Activated CD4-positive, alpha-beta T cell treated with anti-CD3 and anti-CD28 coated beads, Interleukin-2, Interleukin-6, amounts not matched to agents 100 ng/mL and 50 ng/mL, durations not matched to agents 16 hours and 8 hours (primary cell): ENCODE data around the gene POU3F3.
A peak's percentile ranks its signal among the peaks of the same experiment; 100 is the strongest.

ENCODE experiments used
- DNase-seq: peaks from one replicate; pipeline ENCODE4 v3.0.0-alpha.2; 2020

Gene POU3F3

DNA sequence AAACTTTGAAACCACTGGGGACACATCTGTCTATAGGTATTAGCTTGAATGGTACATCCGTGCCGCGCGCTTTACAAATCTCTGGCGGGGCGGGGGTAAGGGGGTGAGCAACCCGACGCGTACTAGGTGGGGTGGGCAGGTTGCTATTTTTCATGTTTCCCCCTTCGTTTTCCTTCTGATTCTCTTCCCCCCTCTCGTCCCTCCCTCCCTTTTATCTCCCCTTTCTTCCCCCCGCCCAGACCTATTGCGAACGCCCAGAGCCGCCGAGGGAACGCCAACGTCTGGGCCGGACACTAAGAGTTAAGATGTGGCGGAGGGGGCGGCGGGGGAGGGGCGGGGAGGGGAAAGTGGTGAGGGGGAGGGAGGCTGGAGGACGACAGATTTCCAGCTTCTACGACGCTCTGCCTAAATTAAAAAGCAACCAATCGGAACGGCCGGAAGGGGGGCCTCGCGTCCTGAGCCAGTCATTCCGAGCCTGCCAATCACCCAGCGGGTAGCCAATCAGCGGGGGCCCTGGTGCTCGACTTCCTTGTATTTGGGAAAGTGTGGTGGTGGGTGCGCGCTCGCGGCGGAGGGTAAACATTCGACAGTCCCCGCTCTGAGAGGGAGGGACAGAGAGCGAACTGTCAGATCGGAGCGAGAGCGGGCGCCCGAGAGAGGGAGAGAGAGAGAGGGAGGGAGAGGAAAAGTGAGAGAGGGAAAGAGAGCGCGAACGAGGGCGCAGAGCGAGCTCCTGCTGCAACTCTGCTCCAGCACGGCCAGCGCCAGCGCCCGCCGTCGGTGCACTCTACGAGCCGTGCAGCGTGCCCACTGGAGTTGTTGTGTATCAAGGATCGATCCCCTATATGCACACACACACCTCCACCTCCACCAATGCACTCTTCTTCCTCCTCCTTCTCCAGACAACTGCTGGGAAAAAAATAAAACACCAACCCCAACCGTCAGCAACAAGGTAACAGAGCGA lies at the start of gene POU3F3:
Gene POU3F3, plus strand, starts transcription at position 582 of the 964 bp plus-strand sequence. CDS start 1,396 bp downstream, outside the sequence.
- peak; percentile 59 for DNase-seq

DNA sequence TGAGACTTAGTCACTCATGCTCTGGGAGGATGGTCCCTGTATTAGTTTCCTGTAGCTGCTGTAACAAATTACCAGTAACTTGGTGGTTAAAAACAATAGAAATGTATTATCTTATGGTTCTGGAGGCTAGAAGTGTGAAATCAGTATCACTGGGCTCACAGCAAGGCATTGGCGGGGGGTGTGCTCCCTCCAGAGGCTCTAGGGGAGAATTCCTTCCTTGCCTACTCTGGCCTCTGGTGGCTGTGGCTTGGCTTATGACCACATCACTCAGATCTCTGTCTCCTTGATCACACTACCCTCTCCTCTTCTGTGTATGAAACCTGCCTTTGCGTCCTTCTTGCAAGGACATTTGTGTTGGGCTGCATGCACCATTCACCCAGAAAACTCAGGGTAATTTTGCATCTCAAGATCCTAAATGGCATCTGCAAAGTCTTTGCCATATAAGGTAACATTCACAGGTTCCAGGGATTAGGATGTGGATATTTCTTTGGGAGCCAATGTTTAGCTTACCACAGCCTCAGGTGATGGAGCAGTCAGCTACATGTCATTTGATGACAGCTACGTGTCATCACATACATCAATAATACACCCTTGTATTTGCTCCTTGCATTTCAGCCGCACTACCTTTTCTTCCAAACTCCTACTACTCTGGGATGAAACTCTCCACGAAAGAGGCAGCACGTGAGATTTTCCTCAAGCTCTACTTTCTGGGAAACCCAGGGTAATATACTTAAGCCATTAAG lies 49.6 kb upstream of the POU3F3 start:
- DNase-seq: no peak

DNA sequence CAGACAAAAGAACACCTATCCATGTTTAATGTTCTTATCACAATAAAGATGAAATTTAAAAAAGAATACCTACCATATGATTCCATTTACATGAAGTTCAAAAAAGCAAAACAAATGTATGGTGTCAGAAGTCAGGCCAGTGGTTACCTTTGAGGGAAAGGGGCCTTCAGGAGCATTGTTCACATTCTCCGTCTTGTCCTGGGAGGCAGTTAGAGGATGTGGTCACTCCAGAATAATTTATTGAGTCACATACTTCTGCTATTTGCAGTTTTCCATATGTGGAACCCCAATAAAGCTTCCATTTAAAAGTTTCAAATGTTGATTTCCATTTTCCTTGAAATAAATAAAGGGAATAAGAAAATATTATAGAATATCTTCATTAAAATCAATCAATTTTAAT lies 41.6 kb upstream of the POU3F3 start:
- no peak for DNase-seq

DNA sequence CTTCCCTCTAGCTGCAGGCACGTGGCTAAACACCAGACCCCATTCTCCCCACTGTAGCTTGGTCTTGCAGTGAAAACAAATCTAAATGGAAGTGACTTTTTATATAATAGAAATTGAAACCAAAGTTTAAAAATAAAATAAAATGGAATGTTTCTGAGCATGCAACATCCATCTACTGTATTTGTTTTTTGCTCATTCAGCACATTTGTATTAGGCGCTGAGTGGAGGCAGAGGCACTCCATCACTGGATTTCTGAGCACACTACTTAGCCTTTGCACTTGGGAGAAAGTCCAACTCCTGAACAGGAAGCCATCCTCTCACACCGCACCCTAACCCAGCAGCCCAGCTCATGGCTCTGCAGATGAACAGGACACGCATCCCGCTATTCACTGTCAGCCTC lies 37.8 kb upstream of the POU3F3 start:
- no peak for DNase-seq

DNA sequence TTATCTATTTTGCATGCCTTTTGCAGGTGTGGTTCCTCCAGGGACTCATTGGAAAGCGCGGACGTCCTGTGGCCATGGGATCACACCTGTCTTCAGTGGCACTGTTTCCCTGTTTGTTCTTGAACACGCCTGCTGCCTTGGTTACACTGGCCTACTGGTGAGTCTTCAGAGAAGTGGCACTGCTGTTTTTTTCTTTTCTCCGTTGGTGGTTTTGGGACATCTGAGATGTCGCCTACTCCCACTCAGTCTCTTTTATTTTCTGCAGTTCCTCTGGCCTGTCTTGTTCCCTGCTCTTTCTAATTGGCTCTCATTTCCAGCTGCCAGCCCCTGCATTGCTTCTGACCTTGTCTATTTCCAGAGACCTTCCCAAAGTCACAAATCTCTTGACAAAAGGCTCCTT lies 35.7 kb upstream of the POU3F3 start:
- no peak for DNase-seq

DNA sequence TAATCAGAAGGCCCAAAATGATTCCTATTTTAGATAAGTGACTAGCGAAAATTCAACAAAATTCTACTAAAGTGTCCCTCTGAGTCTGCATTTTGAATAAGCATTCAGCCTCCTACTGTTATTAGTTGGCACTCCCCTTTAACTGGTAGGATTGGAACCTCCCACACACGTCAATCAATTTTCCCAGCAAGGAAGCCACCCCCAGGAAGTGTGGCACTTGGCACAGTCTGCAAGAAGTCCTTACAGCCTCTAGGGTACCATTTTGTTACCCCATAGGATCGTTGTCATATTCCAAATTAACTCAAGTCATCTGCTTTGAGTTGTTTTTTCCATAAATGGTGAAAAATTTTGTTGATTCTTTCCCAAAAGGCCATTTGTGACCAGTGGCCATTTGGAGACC lies 33.8 kb upstream of the POU3F3 start:
- DNase-seq: no peak

DNA sequence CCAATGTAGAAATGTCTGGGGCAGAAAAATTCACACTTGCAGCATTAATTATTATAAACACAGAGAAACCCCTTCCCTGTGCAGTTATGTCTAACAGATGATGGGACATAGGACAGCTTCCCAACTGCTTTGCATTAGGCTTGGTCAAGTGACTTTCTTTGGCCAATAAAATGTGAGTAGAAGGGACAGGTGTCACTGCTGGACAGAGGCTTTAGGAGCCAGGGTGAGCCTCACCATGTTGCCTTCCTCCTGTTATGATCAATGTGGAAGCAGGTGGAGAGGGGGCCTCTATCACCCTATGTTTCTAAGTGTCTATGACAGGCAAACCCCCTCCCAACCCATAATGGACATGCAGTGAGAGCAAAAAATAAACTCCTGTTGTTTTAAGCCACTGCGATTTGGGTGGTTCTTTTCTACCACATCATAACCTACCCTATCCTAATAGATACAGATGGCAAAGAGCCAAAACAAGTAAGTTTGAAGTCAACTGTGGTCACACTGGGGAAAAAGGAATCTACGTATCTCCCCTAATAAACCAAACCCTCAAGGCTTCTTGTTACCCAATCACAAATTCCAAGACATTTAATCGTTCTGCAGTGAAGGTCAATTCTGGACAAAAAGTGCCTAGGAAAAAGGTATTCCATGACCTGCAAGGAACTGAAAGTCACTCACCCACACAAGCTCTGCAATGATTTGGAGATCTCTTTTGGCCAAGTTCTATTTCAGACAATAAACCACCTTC lies 28.6 kb upstream of the POU3F3 start:
- DNase-seq: no peak

DNA sequence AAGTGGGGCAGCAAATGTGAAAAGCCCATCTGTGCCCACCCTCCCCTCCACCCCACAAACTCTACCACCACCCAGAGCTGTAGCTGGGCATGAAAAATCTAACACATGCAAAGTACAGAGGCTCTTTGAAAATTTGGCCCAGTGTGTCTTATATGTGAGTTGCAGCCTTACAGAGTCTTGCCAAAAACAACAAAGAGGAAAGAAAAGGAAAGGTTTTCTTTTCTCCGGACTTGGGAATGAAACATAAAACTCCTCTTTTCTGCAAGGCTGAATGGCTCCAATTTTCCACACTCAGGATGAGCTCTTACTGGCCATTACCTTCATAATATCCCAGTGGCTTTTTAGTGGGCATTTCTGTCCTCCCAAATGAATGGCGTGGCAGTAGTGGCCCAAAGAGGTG lies 27.9 kb upstream of the POU3F3 start:
- DNase-seq: no peak

DNA sequence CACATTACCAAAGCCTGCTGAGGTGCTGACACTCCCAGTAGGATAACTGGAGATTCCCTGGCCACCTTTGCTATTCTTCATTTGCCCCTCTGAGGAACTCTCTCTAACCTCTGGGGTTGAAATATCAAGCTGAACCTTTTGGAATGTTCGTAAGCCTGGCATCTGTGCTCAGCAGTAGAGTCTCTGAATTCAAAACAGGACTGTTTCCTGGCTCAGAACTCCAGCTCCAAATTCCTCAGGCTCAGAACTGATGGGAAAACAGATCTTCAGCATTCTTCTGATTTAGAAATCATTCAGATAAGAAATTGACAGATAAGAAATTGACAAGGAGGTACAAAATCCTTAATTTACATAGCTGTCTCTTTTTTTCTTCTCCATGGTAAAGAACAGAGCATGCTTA lies 22.2 kb upstream of the POU3F3 start:
- no peak for DNase-seq

DNA sequence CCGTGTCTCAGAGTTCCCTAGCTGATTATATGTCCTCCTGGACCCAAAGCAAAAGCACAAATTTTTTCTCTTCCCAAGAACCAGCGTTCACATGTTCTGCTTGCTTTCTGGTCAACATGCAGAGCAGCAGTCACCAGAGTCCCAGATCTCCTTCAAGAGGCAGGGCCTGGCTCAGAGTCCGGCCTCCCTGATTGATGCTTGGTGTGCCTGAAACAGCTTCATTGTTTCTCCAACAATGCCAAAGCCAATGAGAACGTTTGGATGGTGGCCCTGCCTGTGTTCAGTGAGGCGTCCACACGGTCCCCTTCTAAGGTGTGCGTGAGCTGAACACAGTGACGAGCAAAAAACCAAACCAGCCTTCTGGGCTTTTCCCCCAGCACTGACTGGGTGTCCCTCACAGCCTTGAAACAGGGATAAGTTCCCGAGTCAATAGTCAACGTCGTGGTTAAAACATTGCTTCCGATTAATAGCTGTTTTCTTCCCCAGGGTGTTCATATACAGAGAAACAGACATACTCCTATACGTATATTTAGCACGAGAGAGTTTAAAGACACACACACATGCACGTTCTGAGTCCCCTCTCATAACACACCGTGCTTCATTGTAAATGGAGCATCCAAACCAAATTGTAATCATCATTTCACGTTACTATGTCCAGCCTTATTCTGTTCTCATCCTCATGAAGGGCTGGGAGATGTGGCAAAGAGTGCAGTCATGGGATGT lies 19.3 kb upstream of the POU3F3 start:
- DNase-seq: no peak

DNA sequence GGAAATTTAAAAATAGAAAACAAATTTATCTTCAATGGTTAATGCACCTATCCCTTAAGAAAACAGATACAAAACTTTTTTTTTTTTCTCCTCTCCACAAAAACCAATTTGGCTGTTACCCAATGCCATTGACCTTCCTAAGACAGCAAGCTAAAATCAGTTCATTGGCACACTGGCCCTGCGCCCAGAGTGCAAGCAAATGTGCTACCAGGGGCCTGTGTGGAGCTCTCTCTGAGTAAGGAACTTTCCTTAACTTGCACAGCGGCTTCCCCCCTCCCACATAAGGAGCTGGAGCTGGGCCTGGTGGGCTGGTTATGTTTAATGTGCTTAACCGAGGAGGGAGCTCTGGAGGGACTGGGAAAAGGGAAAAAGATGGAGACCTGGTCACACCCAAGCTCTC lies 17.6 kb upstream of the POU3F3 start:
- DNase-seq: no peak

DNA sequence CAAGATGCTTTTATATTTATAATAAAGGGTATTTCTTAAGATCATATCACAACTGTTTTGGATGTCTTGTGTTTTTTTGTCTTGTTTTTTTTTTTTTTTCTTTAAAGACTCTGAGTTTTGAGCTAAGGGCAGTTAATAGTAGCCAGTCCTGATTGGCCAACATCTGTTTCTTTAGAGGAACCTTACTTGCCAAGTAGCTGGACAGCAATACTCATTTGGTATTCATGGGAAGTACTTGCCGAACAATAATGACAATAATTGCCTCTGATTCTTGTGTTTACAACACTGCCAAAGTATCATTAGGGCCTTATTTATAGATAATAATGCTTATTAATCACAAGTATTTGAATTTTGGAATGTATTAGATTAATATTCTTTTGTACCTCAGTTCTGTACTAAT lies 17.1 kb upstream of the POU3F3 start:
- no peak for DNase-seq

DNA sequence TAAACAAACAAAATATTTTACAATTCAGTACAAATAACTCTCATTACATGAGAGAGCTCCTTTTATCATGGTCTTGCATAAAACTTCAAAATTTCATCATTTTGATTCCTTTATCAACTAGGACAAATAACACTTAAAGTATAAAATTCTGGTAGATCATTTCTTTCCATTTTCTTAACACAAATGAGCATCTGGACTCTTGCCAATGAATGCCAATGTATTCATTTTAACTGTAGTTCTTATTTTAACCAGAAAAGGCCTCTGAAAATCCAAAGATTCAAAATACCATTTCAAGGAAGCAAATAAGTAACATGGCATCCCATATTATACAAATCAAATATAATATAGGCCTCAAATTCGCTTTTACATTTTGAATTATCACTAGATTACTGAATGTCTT lies 13.8 kb upstream of the POU3F3 start:
- no peak for DNase-seq

DNA sequence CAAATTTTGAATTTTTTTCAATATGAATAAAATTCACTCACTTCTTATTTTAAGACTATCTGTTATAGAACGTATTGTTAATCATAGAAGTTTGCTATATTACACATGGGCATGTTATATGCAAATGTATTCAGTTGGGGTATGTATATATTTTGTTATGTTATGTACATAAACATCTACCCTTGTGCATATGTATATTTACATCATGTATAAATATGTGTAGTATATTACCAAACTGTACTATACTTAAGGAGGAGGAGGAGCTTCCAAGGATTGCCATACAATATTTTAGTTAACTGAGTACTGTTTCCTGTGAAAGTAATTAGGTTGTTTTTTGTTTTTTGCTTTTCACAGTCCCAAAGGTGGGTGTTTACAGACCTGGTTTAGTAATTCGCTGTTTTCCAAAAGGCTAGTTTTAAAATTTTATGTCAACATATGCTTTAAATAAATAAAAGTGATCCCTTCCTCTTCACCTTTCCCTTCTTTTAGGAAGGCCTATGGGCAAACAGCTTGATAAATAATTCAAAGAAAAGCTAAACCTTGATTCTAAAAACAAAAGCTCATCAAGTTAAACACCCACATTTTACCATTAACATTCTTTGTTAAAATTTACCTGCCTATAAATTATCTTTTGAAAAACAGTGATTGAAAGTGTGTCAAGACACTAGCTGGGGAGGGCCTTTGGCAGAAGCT lies 12.9 kb upstream of the POU3F3 start:
- no peak for DNase-seq

DNA sequence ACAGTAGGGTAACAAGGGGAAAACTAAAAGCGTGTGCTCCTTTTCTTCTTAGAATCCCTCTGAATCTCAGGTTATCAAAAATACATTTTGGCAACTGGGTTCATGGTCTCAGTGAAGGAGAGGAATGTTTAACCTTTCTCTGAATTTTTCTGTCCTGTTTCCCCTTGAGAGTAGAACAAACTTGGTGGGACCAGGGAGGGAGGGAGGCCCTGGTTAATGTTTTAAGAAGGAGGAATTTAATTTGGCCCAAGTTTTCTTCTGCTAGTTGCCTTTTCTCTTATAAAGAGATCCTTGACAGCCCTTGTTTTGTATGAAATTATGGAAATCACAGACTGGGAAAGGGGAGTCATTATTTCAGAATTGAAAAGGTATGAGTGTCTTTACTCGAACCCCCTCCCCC lies 12.2 kb upstream of the POU3F3 start:
- DNase-seq: no peak

DNA sequence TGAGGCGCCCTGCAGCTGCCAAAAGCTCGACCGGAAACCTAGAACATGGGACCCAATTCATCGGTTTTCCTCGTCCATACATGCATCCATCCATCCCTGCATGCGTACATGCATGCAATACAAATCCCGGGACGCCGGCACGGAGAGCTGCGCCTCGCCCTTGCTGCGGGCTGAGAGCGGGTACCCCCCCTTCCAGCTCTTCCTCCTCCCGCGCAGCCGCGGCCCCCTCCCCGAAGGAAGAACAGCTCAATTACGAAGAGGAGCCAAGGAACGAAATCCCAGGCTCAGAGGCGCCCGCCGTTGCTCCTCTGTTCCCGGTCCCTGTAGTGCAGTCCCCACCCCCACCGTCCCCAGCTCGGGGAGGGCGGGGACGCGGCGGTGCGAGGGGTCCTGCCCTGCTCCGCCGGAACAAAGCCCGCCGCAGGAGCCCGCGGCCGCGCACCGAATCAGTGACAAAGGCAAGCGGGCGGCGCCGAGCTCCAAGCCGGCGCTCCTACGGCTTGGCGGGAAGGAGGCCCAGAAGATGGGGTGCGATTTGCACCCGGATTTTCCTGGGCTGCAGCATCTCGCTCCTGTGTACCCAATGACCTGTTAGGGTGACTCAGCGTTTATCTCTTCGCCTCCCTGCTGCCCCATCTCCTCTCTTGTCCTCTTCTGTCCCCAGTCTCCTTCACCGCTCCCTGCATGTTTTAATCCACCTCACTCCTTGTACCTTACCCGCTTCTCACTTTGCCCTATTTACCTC lies 8.9 kb upstream of the POU3F3 start:
- DNase-seq: no peak

DNA sequence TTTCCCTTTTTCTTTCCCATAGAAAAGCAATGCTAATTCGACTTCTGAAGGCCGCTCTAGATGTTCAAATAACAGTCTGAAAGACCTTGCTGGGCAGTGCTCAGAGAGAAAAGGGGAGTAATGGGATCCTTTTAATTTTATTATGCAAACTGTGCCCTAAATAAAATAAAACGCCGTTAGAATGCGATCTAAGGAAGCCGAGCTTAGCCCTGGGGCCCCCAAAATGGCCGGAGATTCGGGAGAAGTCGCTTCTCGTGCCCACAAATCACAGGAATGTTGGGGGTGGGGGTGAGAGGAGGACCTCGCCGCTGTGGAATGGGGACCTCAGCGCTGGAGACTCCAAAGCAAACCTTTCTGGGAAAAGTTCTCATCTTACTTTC lies 8.4 kb upstream of the POU3F3 start:
- DNase-seq: no peak

DNA sequence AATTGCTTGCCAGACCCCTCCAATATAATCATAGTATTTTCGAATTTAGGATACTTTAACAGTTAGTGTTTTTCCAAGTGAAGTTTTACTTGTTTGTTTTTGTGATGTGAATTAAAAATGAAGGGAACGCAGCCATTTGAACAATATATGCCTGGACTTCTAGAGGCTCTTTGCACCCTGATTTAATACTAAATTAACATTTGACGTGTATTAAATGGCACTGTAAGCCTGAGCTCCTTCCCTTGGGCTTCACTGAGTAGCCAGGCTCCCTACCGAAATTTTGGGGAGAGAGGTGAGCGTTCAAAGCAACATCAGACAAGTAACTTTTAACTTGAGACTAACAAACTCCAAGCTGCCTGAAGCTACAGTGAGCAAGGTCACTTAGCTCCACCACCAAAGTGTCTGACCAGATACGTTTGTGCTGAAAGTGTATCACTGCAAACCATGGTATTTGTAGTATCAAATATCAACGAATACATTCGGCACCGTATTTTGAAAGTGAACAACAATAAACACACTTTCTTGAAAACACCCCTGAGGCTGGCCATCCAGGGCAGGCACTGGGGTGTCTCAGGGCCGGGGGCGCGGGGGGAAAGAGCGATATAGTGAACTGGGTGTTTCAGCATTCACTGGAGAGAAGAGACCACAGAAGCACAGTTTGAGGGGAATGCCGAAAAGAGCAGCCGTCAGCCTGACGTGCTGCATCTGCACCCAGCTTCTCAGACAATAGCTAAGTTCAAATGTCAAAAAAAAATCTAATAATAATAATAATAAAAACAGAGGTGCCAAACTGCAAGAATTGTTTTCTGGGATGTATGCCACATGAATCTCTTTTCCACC lies 7.7 kb upstream of the POU3F3 start:
- DNase-seq: no peak

DNA sequence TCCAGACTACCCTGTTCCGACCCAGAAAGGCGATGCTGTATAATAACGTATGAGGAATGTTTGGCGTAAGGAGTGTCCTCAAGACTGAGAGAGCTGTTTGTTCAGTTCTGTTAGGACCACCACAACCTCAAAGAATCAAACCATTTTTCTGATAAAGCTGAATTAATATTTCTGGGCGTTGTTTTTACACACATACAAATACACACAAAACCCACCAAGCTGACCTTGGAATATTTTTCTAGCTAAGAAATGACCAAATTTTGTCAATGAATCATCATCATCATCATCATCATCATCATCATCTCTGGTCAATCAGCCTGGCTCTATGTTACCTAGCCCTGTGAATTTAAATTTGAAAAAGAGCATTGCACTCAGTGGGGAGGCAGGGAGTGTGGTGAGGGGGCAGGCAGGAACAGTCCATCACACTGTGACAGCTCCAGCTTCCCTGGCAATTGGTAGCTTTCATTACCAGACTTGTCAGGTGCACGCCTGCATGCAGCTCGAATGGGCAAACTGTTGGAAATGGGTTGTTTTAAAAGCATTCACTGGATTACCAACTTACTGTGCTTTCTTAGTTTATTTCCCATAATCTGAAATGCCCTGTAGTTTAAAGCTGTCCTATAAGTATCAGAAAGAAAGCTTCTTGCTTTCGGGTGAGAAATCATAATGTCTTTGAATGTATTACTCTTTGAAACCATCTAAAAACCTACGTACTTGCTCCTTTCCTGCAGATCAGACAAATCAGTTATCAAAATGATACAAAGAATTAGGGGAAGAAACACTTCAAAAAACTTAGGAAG lies 6.9 kb upstream of the POU3F3 start:
- DNase-seq: no peak
